Central memory CD4-positive, alpha-beta T cell (primary cell): ENCODE results near the gene MAEA.
"Not testable (repeated sequence)": the region's sequence is repeated elsewhere in the genome, so short reads cannot be mapped to it uniquely, and the experiment has no call there.

Experiments
- DNase-seq: peaks from one replicate; pipeline ENCODE4 v3.0.0; 2022

Gene MAEA

GRCh38 chr4:1324443-1325175, 34.9 kb downstream of the MAEA start:
- not testable (repeated sequence) for DNase-seq

DNA sequence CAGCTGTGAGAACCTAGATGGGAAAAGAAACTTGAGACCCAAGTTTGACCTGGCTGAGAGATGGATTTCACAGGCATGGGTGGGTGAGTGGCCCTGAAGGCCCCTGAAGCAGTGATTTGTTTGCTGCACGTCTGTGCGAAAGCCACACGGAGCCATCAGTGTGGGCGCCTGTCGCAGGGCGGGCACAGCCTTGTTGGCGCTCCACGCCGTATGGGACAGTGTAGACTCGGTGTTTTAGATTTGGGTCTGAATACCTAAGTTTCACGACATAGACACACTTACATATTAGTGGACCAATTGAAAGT, 35.4 kb downstream of the MAEA start:
- DNase-seq, result no peak

DNA sequence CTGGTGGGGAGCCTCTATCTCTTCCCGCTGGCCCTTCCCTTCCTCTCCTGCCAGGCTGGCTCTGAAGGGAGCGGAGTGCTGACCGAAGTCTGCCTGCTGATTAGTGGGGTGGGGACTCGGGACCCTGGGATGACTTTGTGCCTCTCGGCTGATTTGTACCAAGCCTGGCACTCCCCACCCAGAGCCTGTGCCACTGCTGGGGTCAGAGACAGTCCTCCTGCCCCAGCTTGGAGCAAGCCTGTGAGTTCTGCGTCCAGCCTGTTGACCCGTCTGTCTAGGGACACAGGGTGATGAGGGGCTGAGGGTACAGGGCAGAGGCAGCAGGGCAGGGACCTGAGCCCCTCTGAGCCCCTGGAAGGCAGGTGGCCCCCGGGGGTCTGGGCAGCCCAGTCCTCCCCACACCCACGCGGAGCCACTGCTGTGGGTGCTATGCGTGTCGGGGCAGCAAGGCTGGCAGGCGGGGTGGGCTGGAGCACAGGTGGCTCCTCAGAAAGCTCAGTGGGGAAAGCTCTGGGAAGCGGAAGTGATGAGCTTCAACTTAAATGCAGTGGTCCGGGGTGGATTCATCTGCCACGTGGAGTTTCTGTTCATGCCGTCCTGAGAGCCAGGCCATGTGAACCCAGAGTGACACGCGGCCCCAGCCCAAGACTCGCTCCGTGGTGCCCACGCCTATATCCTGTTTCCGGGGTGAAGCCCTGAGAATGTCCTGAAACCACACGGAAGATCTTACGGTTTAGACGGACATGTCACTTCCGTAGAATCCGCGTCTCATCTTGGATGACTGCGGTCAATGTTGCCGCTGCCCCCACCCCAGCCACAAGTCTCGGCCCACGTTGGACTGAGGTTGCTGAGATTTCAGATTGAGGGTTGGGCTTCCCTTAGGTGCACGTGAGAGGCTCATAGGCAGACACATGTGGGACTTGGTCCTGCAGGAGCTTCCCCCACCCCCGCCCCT, 36.3 kb downstream of the MAEA start:
- DNase-seq, result no peak

GRCh38 chr4:1326751-1327525, 37.2 kb downstream of the MAEA start:
- DNase-seq, result no peak

DNA sequence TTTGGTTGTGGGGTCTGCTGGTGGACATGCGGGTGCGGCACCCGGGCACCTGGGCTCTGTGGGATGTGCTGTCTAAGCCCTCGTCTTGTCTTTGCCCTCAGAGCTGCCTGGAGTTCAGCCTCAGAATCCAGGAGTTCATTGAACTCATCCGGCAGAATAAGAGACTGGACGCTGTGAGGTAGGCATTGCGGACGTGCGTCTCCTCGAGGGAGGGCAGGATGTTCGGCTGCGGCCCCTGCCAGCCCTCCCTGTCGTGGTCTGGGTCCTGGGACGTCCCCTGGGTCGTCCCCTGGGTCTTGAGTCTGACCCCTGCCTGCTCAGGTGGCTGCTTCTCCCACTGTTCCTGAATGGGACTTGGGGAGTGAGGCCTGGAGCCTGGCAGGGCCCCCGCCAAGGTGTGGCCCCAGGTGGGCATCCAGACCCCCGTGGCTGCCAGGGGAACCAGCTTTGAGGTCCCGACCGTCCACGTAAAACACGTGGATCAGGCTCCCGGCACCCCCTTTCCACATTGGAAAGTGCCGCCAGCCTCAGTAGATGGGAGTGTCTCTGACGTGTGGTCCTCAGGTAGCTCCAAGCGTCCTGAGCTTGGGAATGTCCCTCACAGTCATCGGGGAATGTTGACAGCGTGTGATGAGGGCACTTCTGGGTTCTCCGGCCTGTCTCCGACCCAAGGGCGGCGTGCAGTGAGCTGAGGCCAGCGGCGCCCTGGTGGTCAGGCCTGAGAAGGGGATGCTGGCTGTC, 38.0 kb downstream of the MAEA start:
- DNase-seq, result no peak

- DNase-seq, result no peak
These were observed 38.8 kb downstream of the MAEA start for GRCh38 chr4:1328267-1329155.

- DNase-seq, result peak; percentile 72
These were observed 40.0 kb downstream of the MAEA start for GRCh38 chr4:1329408-1330371.

GRCh38 chr4:1330761-1331590, 41.3 kb downstream of the MAEA start:
- peak; percentile 88 for DNase-seq

GRCh38 chr4:1331591-1332353, 42.1 kb downstream of the MAEA start:
- no peak for DNase-seq

GRCh38 chr4:1332686-1333085, 43.0 kb downstream of the MAEA start:
- DNase-seq, result no peak

DNA sequence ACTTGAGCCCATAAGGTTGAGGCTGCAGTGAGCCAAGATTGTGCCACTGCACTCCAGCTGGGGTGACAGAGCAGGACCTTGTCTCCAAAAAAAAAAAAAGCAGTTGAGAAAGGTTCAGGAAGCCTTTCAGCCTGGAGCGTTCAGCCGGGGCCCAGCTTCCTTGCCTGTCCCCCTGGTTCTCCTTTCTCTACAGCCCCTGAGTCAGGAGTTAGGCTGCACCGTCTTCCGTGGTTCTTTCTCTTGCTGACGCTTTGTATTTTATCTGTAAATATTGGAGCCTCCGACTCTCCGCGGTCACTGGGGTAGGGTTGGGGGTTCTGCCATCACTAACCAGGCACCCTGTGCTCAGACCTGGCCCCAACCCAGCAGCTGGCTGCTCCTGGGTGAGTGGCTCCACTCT, 43.6 kb downstream of the MAEA start:
- no peak for DNase-seq

- not testable (repeated sequence) for DNase-seq
These were observed 44.3 kb downstream of the MAEA start for GRCh38 chr4:1333851-1334578.

GRCh38 chr4:1334579-1334895, 44.8 kb downstream of the MAEA start:
- DNase-seq, result no peak

GRCh38 chr4:1335193-1335883, 45.6 kb downstream of the MAEA start:
- DNase-seq, result not testable (repeated sequence)

- DNase-seq, result no peak
These were observed 46.4 kb downstream of the MAEA start for GRCh38 chr4:1336088-1336491.

- DNase-seq, result no peak
These were observed 47.7 kb downstream of the MAEA start for GRCh38 chr4:1337376-1337831.
